GM23338 (cell line): Measurements from ENCODE around the gene LPP.

Experiments
- EZH2 ChIP-seq: fragments of 200-600 bp; sonication (generic); IDR thresholded peaks from one replicate; pipeline ENCODE4 v1.8.0; 2017; ENCODE audit warnings: antibody characterized with exemption, mild to moderate bottlenecking, low read depth; ENCODE audit not compliant: unreplicated experiment
- POLR2AphosphoS5 ChIP-seq: IDR thresholded peaks from 2 replicates; pipeline ENCODE4 v1.6.1; 2016; ENCODE audit warnings: antibody characterized with exemption, low read depth
- ZNF331 ChIP-seq: fragments of 250-450 bp; sonication (Bioruptor Pico); IDR thresholded peaks from 2 replicates; pipeline ENCODE4 v1.5.0; 2020; ENCODE audit warnings: low read depth, mild to moderate bottlenecking, moderate library complexity
- TF ChIP-seq, protein P1 (sequence below), 2 experiments: fragments of 200-600 bp in 1 of 2; sonication (generic) in 1 of 2; conservative IDR thresholded peaks; 2 replicates each; pipeline versions ENCODE4 v1.5.1 to v1.6.1; 2016 to 2017; ENCODE audit warnings: antibody characterized with exemption in 2 of 2, low read depth in 2 of 2, mild to moderate bottlenecking in 2 of 2, moderate library complexity in 1 of 2

DNA sequence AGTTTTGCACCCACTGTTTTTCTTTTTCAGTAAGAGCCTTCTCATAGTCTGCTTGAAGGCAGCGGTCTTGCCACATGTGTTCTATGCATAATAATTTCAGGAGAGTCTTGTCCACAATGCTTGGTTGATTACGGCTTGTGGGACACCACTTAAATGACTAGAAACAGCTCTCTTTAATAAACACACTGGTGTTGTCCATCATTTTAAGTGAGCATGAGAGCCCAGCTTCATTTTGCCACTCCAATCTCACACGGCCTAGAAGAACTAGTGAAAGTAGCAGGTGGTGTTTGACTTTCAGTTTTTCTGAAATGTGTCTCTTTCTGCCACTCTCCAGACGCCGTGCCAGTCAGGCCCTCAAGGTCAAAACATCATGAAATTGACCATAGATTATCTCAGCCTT, 292.1 kb downstream of the LPP start:
- TF ChIP-seq POLR2AphosphoS5 (no peak), ZNF331 (CRISPR knock-in tag) (no peak), EZH2 (no peak)
- TF ChIP-seq, protein P1, sequence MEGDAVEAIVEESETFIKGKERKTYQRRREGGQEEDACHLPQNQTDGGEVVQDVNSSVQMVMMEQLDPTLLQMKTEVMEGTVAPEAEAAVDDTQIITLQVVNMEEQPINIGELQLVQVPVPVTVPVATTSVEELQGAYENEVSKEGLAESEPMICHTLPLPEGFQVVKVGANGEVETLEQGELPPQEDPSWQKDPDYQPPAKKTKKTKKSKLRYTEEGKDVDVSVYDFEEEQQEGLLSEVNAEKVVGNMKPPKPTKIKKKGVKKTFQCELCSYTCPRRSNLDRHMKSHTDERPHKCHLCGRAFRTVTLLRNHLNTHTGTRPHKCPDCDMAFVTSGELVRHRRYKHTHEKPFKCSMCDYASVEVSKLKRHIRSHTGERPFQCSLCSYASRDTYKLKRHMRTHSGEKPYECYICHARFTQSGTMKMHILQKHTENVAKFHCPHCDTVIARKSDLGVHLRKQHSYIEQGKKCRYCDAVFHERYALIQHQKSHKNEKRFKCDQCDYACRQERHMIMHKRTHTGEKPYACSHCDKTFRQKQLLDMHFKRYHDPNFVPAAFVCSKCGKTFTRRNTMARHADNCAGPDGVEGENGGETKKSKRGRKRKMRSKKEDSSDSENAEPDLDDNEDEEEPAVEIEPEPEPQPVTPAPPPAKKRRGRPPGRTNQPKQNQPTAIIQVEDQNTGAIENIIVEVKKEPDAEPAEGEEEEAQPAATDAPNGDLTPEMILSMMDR (conservative IDR thresholded peaks at IDR 0.05; ENCODE audit: low read depth in 2 of 2): no peak
